Heart left ventricle (tissue), 16 donors: ENCODE results near the gene LPP. TPM values are rescaled to one million over a fixed set of nuclear protein-coding genes. Genes with fewer than 3 reads are reported as not detected.

Experiments
- ATAC-seq, 4 donors: fragments of 200-7000 bp; cut with Tn5 transposase; one replicate each; pipeline ENCODE4 v1.9.1; 2020 to 2022; ENCODE audit warnings: moderate library complexity in 4 of 4, mild to moderate bottlenecking in 3 of 4, moderate number of reproducible peaks in 1 of 4
- DNase-seq, 5 donors: peaks; one replicate each; pipeline ENCODE4 v3.0.0-alpha.2; 2020
- H3K27ac ChIP-seq, 12 donors: fragments of 200-600 bp; sonication (generic) in 4 of 12; one replicate each; pipeline versions ENCODE4 v1.5.0 to v1.8.0; 2016 to 2022; ENCODE audit warnings: mild to moderate bottlenecking in 2 of 12
- H3K27me3 ChIP-seq, 9 donors: fragments of 200-600 bp; sonication (generic) in 2 of 9; one replicate each; pipeline versions ENCODE4 v1.5.1 to v1.8.0; 2016 to 2022; ENCODE audit warnings: mild to moderate bottlenecking in 3 of 9
- H3K36me3 ChIP-seq, 9 donors: fragments of 200-600 bp; sonication (generic) in 2 of 9; one replicate each; pipeline versions ENCODE4 v1.5.0 to v1.8.0; 2018 to 2022; ENCODE audit warnings: mild to moderate bottlenecking in 2 of 9
- H3K4me1 ChIP-seq, 12 donors: fragments of 200-600 bp; sonication (generic) in 4 of 12; one replicate each; pipeline versions ENCODE4 v1.5.0 to v1.8.0; 2016 to 2022; ENCODE audit warnings: mild to moderate bottlenecking in 3 of 12
- H3K4me3 ChIP-seq, 12 donors: fragments of 200-600 bp; sonication (generic) in 4 of 12; one replicate each; pipeline versions ENCODE4 v1.5.0 to v1.8.0; 2017 to 2022; ENCODE audit warnings: mild to moderate bottlenecking in 9 of 12, moderate library complexity in 4 of 12
- H3K9me3 ChIP-seq, 12 donors: fragments of 200-600 bp; sonication (generic) in 4 of 12; one replicate each; pipeline versions ENCODE4 v1.5.0 to v1.8.0; 2016 to 2022; ENCODE audit warnings: mild to moderate bottlenecking in 1 of 12
- CTCF ChIP-seq, 12 donors: fragments of 200-600 bp; sonication (generic) in 4 of 12; IDR thresholded peaks; one replicate each; pipeline versions ENCODE4 v1.5.0 to v1.8.0; 2018 to 2022; ENCODE audit warnings: antibody characterized with exemption in 12 of 12, mild to moderate bottlenecking in 5 of 12
- POLR2A ChIP-seq, 2 donors: fragments of 450-650 bp; IDR thresholded peaks; one replicate each; pipeline ENCODE4 v1.6.1; 2017; ENCODE audit warnings: antibody characterized with exemption in 2 of 2, mild to moderate bottlenecking in 2 of 2, moderate library complexity in 2 of 2
- WGBS, 4 donors: extraction: QIAGEN DNeasy Blood & Tissue Kit in 2 of 4; methylation state at CpG; one replicate each; pipeline versions ENCODE4 v1.1.5 to v1.1.7; 2013 to 2018; 5-methylcytosine and 5-hydroxymethylcytosine counted together
- intact Hi-C, 10 donors: fragments of 100-400 bp; cut with DNase I; formaldehyde crosslinking; loops; one replicate each; pipeline versions ENCODE4 v1.11.1 to v1.14.2; 2022
- polyA plus RNA-seq, 2 donors: library from polyadenylated mRNA; stranded (reverse); fragments of 200-250 nt; gene quantifications; one replicate each; pipeline ENCODE4 v1.2.3, GENCODE V29; 2013
- total RNA-seq, 9 donors: library from RNA; depleted of rRNA in 2 of 9; stranded (reverse); fragments of >200 nt in 2 of 9; fragmentation: NEBNext Ultra II Directional in 3 of 9; extraction: Animal tissue kit (Norgen Biotek cat#: 25700) in 3 of 9; gene quantifications; one replicate each; pipeline versions ENCODE4 v1.1.0 to v1.2.4, GENCODE V29; 2016 to 2023
- donor health status: ischemic (EF 13 %, LVEDD 7.1; RV severe dilation, severe dysfunction).
- donor health status: healthy with polysubstance abuse.
- donor health status: DM: no; HTN: yes; CAD: no.
- donor health status: DM: no; HTN: no; CAD: no.
- donor health status: ischemic (EF 25% LVEDD 6.9; RV normal size, moderate dysfunction).
- donor health status: ischemic (EF 25% LVEDD 5.7; RV mildly dilated, moderate dysfunction).
- donor health status: healthy.
- donor health status: DM: yes; HTN: yes; CAD: no.
- donor health status: ischemic (EF 35%, LVEDD 5.7; RV mildly dilated, moderate dysfunction).
- donor health status: nonischemic (EF 11% LVEDD 7.7; RV severe dilation, severe dysfunction).
- donor health status: DM: yes; HTN: yes; CAD: no.
- donor health status: PGD.
- donor health status: ischemic (EF 29% LVEDD 5.4; RV normal size, mild dysfunction).
- donor health status: nonischemic (EF 23%, LVEDD 6.1; RV moderate dilation, normal function).

LPP gene
- total and polyA plus RNA-seq, 11 donors = 9.2 to 178 (median 100) TPM

- no peak overlapping the region for H3K27ac ChIP-seq
- H3K9me3 ChIP-seq = peaks cover 0 to 3% (median 0%) of the 10 kb centered on the region in 12 donors
- TF ChIP-seq POLR2A (IDR thresholded peaks at IDR 0.05) (no peak), CTCF (IDR thresholded peaks at IDR 0.05) (no peak)
- H3K4me1 ChIP-seq = peaks cover 0 to 34% (median 16%) of the 10 kb centered on the region in 12 donors
- no peaks in the 10 kb centered on the region for H3K36me3 ChIP-seq
- no peaks in the 10 kb centered on the region for H3K27me3 ChIP-seq
- WGBS, 4 donors = 94 to 99% (median 98%) methylated on average over 2 of the region's 2 CpGs
- intact Hi-C loops = no loop called here
- H3K4me3 ChIP-seq = no peak overlapping the region
- ATAC-seq (no peak), DNase-seq (no peak)
These were observed 295.5 kb downstream of the LPP start for GRCh38 chr3:188449421-188449820.

GRCh38 chr3:188452158-188452772 is 298.3 kb downstream of the LPP start:
- H3K4me1 ChIP-seq = peaks cover 0 to 46% (median 17%) of the 10 kb centered on the region in 12 donors
- intact Hi-C loops = no loop called here
- WGBS, 4 donors = 65 to 70% (median 68%) methylated on average over 8 of the region's 8 CpGs
- H3K27ac ChIP-seq = peak overlapping the region in 1 of 12 donors; percentile 2
- no peaks in the 10 kb centered on the region for H3K9me3 ChIP-seq
- peak in 2 of 4 donors; percentile 36 to 42 for ATAC-seq
- no peak overlapping the region for H3K4me3 ChIP-seq
- no peaks in the 10 kb centered on the region for H3K36me3 ChIP-seq
- DNase-seq = no peak
- no peaks in the 10 kb centered on the region for H3K27me3 ChIP-seq
- TF ChIP-seq CTCF (IDR thresholded peaks at IDR 0.05) (no peak), POLR2A (IDR thresholded peaks at IDR 0.05) (no peak)

GRCh38 chr3:188453431-188454384 is 299.8 kb downstream of the LPP start:
- 64 to 67% (median 66%) methylated on average over 6 of the region's 6 CpGs for WGBS, 4 donors
- TF ChIP-seq POLR2A (IDR thresholded peaks at IDR 0.05) (no peak), CTCF (IDR thresholded peaks at IDR 0.05) (no peak)

GRCh38 chr3:188455748-188456147 is 301.8 kb downstream of the LPP start:
- H3K4me3 ChIP-seq = no peak overlapping the region
- no peaks in the 10 kb centered on the region for H3K27me3 ChIP-seq
- DNase-seq (no peak), ATAC-seq (no peak)
- WGBS, 4 donors = 84 to 92% (median 85%) methylated on average over 4 of the region's 4 CpGs
- no peaks in the 10 kb centered on the region for H3K36me3 ChIP-seq
- peaks cover 0 to 43% (median 17%) of the 10 kb centered on the region in 12 donors for H3K4me1 ChIP-seq
- H3K27ac ChIP-seq = no peak overlapping the region
- no peaks in the 10 kb centered on the region for H3K9me3 ChIP-seq
- intact Hi-C loops = no loop called here
- no peak for TF ChIP-seq CTCF (IDR thresholded peaks at IDR 0.05)
- no peak for TF ChIP-seq POLR2A (IDR thresholded peaks at IDR 0.05)

More at GRCh38 chr3:188453431-188454384, 299.8 kb downstream of the LPP start:
- Histone ChIP-seq H3K27me3 (no peaks in the 10 kb centered on the region), H3K4me1 (peaks cover 0 to 45% (median 17%) of the 10 kb centered on the region in 12 donors), H3K36me3 (no peaks in the 10 kb centered on the region), H3K4me3 (no peak overlapping the region), H3K9me3 (no peaks in the 10 kb centered on the region), H3K27ac (no peak overlapping the region)
- ATAC-seq (no peak), DNase-seq (no peak)
- intact Hi-C loops = no loop called here
